Body of pancreas (tissue), 4 donors: Measurements from ENCODE around the gene SLC4A9.

Source experiments
- POLR2A ChIP-seq, 3 donors: fragments of 450-650 bp; IDR thresholded peaks; one replicate each; pipeline ENCODE4 v1.6.1; 2016; ENCODE audit warnings: antibody characterized with exemption in 3 of 3, mild to moderate bottlenecking in 2 of 3
- TF ChIP-seq, protein P1 (sequence below), 7 experiments: fragments of 450-650 bp in 4 of 7; fragments of 200-600 bp in 3 of 7; sonication (generic) in 3 of 7; IDR thresholded peaks; one replicate each; pipeline ENCODE4 v1.5.1; 2016 to 2019; ENCODE audit warnings: antibody characterized with exemption in 7 of 7

DNA sequence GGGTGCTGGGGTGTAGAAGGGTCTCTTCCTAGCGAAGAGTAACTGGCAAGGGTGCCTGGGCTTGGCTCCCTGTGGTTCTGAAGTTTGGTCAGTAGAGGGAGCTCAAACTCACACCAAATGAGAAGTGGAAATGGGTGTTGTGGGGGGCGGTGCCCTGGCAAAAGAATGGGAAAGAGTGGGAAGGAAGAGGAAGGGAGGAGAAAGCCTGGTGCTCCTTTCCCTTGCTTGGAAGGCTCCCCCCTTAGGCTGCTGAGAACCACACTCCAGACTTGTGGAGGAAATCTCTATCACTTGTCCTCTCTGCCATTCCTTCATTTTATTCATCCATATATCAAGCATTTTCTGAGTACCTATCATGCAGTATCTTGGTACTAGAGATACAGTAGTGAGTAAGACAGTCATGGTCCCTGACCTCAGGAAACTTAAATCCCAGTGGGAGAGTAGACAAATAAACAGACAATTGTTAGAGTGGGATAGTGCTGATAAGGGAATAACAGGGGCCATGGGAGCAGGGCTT is 13.0 kb downstream of the SLC4A9 start:
- TF ChIP-seq, protein P1, sequence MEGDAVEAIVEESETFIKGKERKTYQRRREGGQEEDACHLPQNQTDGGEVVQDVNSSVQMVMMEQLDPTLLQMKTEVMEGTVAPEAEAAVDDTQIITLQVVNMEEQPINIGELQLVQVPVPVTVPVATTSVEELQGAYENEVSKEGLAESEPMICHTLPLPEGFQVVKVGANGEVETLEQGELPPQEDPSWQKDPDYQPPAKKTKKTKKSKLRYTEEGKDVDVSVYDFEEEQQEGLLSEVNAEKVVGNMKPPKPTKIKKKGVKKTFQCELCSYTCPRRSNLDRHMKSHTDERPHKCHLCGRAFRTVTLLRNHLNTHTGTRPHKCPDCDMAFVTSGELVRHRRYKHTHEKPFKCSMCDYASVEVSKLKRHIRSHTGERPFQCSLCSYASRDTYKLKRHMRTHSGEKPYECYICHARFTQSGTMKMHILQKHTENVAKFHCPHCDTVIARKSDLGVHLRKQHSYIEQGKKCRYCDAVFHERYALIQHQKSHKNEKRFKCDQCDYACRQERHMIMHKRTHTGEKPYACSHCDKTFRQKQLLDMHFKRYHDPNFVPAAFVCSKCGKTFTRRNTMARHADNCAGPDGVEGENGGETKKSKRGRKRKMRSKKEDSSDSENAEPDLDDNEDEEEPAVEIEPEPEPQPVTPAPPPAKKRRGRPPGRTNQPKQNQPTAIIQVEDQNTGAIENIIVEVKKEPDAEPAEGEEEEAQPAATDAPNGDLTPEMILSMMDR (IDR thresholded peaks at IDR 0.05) = peak; percentile 62 to 86 (median 72)
- TF ChIP-seq POLR2A (IDR thresholded peaks at IDR 0.05) = no peak
